ENCODE results near the gene SYNDIG1.
"Not testable (repeated sequence)": the region's sequence is repeated elsewhere in the genome, so short reads cannot be mapped to it uniquely, and the experiment has no call there.

Gene SYNDIG1

DNA sequence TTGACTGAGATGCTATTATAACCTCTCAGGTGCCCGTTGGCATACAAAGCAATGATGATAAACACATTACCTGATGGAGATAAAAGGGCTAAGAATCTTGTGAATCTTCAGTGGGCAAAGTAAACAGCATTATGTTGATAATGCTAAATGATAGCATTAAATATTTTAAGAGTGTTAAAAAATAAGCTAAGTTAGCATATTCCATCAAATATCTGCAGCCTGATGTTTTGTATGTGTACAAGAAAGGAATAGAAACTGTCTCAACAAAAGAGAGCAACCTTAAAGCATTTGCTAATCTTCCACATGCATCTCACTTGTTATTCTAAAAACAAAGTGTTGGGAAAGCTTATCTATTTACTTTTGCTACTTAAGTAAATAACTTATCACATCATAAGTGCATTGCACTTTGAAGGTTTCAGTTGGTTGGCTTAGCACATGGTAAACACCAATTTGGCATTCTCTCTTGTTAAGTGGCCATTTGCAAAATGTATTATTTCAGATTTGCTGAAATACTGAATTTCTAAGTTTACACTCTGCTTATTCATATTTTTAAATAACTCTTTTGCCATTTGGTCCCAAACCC is 151.6 kb downstream of the SYNDIG1 start:
- in situ Hi-C loops (cut with MboI; ENCODE audit: low sequenced_read_pairs): loop anchor here (25.0 kb wide), 2 partner anchors 109 to 266 kb away; no protein-coding TSS in a partner anchor

DNA sequence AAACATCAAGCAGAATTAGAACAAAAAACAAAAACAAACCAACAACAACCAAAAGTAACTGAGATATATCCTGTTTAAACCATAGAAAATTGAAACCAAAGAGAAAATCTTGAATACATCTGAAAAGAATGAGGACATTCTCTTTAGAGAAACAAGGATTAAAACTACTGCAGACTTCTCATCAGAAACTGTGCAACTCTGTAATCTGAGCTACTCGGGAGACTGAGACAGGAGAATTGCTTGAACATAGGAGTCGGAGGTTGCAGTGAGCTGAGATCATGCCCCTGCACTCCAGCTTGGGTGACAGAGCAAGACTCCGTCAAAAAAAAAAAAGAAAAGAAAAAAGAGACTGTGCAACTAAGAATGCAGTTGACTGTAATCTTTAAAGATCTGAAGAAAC is 153.4 kb downstream of the SYNDIG1 start:
- in situ Hi-C loops (cut with MboI; ENCODE audit: low sequenced_read_pairs): loop anchor here (25.0 kb wide), 2 partner anchors 111 to 264 kb away; no protein-coding TSS in a partner anchor

DNA sequence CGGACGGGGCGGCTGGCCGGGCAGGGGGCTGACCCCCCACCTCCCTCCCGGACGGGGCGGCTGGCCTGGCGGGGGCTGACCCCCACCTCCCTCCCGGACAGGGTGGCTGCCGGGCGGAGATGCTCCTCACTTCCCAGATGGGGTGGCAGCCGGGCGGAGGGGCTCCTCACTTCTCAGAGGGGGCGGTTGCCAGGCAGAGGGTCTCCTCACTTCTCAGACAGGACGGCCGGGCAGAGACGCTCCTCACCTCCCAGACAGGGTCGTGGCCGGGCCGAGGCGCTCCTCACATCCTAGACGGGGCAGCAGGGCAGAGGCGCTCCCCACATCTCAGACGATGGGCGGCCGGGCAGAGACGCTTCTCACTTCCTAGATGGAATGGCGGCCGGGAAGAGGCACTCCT is 156.7 kb downstream of the SYNDIG1 start:
- in situ Hi-C loops (cut with MboI; ENCODE audit: low sequenced_read_pairs): not testable (repeated sequence)

DNA sequence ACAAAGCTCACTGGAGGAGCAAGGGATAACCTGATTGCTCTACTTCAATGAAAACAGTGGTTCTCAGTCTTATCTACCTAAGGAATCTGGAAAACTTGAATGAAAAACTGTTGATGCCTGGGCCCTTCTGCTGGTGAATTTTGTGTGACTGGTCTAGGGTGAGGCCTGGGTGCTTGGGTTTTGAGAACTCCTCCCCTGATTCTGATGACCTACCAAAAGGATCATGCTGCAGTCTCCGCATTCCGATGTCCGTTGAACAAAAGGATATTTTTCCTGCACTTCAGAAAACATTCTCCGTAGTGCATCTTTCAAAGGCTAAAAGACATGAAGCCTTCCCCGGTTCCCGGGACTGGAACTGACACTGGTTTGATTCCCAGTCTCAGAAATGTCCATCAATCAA is 157.9 kb downstream of the SYNDIG1 start:
- in situ Hi-C loops (cut with MboI; ENCODE audit: low sequenced_read_pairs): no loop called here

DNA sequence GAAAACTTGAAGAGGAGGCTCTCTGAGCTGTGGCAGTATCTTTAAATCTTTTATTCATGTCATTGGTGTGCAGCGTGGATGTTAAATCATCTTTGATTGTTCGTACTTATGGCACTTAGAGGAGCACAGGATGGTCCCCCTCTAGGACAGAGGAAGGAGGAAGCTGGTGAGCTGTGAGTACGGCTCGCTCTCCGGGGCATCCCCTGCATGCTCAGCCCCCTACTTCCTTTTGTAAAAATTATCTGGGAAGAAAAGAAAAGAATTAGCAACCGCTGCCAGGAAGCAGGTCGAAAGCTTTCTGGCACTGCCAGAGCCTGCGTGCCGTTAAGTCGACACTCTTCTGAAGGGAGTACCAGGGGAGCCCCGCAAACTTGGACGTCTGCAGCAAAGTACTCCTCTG is 158.5 kb downstream of the SYNDIG1 start:
- in situ Hi-C loops (cut with MboI; ENCODE audit: low sequenced_read_pairs): no loop called here

DNA sequence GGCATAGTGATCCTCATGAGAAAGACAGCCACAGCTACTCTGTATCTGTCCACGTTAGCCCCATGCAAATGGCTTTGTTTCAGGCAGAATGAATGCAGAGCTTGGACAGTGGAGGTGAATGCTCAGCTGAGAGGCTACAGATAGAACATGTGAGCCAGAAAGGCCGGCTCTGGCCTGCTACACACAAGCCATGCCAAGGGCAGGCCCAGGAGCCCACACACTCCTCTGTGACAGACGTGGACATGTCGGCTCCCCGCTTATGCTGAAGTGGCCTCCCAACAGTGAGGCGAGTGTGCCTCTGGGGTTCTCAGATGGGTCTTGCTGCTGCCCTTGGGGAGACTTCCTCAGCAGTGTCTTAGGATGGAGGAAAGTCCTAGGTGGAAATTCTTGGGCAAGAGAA is 159.6 kb downstream of the SYNDIG1 start:
- in situ Hi-C loops (cut with MboI; ENCODE audit: low sequenced_read_pairs): no loop called here

DNA sequence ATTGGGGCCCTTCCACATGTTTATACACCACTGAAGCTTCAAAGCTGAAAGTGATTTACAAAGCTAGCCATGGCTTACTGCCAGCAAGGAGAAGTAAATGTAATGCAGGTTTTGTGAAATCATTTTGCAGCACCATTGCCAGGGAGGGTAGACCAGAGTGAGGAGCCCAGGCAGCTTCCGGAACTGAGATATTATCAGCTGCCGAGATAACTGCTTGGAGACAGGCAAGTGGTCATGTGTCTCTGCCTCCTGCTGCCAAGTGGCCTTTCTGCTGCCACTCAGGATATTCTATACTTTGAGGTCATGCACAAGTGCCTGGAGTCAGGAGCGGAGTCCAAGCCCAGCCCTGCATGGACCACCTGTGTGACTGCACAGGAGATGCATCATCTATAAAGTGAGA is 160.2 kb downstream of the SYNDIG1 start:
- in situ Hi-C loops (cut with MboI; ENCODE audit: low sequenced_read_pairs): no loop called here

DNA sequence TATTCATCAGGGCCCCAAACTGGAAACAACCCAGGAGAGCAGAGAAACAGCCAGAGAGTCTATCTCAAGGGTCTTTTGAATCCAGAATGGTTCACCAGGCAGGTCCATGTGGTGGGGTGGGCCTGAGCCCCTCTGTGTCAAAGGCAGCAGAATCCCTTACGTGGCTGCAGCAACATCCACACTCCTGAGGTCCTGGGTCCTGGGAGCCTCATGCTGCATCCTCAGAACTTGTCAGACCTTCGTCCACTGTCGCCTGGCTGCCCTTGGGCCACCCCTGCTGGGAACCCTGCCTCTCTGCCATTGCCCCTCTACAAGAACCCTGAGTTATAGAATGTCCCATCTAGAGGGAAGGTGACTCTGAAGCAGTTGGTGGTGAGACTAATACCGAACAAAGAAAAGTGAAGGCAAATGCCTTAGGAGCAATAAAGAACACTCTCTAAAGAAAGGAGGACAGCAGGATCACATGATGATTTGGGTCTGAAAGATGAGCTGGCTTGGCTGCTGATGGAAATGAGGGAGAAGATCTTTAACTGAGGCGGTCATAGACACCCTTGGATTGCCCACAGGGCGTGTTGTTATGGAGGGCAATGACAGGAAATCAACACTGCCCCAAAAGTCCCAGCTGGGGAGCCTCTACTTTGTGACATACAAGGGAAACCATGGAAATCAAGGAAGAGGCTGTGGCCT is 161.2 kb downstream of the SYNDIG1 start:
- in situ Hi-C loops (cut with MboI; ENCODE audit: low sequenced_read_pairs): no loop called here

DNA sequence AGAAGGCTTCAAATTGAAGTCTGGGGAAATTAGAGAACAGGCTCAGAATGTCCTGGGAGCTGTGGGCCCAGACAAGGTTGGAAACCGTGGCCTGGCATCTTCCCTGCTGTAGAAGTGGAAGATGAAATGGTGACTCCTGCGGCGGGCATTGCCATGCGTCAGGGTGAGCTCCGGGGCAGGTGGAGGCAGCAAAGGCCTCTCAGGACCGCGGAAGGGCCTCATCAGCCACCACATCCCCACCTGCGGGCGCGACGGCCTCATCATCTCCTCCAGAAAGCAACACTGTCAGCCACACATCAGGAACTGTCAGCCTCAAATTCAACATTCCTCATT is 161.7 kb downstream of the SYNDIG1 start:
- in situ Hi-C loops (cut with MboI; ENCODE audit: low sequenced_read_pairs): no loop called here

DNA sequence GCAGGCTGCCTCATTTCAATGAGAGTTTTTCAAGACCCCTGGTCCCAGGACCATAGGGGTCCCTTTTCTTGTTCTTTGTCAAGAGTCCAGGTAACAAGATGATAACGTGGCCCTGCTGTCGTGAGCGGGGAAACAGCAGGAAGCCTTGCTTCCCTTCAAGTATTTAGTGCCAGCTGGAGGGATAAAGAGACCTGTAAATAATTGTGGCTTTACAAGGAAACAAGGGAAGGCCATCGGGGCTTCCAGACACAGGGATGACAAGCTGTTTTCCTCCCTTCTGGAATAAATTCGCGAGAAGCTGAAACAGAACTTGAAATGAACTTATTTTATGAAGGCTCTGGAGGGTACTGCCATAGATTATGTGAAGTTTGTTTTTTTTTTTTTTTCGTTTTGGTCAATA is 163.2 kb downstream of the SYNDIG1 start:
- in situ Hi-C loops (cut with MboI; ENCODE audit: low sequenced_read_pairs): no loop called here

DNA sequence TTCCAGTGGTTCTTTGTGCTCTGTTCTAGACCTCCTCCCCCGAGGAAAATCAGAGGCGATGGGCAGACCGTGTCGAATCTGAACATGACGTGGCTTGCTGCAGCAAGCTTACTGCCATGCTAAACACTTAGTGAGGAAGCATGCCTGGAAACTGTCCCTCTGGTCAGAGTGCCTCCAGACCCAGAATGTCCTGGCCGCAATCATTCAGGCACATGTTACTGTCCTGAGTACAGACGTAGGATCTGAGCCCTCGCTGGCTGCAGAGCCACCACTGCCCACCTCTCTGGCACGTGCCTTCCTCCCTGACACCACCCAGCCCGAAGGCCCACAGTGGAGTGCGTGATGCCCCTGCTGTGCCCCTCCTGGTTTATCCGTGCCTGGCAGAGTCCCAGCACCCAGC is 163.6 kb downstream of the SYNDIG1 start:
- in situ Hi-C loops (cut with MboI; ENCODE audit: low sequenced_read_pairs): no loop called here

DNA sequence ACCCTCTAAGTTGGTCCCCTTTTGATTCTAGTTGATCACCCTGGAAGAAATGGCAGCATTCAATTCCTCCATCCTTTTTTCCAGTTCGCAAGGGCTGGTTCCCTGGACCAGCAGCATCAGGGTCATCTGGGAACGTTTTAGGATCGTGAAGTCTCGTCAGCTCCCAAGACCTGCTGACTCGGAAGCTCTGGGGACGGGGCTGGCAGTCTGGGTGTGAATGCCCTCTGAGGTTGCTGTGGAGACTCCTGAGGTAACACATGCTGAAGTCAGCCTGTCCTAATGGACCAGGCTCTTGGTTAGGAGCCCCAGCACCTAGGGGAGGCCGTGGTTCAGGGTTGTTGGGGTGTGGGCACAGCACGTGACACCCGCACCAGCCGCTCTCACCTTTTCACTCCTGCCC is 164.1 kb downstream of the SYNDIG1 start:
- in situ Hi-C loops (cut with MboI; ENCODE audit: low sequenced_read_pairs): no loop called here

DNA sequence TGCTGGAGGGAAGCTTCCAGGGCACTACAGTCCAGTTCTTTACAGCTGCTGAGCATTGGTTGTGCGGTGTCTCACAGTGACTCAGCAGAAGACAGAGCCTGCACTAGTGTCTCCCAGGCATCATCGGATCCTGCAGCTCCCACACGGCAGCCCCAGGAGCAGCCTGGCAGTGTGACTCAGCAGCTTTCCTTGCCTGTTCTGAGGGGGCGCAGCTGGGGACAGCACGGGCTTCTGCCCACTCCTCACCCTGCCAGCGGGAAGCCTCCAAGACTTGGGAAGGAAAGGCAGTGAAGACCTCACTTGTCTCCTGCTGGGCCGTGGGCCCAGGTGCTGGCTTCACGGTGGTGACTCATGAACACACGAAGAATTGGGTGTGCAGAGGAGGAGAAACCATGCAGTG is 165.4 kb downstream of the SYNDIG1 start:
- in situ Hi-C loops (cut with MboI; ENCODE audit: low sequenced_read_pairs): no loop called here

DNA sequence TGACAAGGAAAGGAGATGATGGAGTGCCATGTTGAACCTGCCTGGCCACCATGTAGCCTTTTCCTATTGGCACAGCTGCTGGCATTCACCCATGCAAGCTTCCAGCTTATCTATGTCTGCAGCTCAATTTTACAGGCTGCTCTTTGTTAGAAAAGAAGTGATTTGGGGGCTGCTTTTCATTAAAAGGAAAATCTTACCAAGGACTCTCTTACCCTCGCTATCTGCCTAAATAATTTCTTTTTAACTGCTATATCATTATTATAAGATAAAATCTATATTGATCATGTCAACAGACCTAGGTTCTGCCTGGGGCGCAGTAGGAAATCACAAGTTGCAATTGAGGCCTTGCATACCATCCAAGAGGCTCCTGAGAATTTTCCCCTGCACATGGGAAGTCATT is 167.2 kb downstream of the SYNDIG1 start:
- in situ Hi-C loops (cut with MboI; ENCODE audit: low sequenced_read_pairs): no loop called here

DNA sequence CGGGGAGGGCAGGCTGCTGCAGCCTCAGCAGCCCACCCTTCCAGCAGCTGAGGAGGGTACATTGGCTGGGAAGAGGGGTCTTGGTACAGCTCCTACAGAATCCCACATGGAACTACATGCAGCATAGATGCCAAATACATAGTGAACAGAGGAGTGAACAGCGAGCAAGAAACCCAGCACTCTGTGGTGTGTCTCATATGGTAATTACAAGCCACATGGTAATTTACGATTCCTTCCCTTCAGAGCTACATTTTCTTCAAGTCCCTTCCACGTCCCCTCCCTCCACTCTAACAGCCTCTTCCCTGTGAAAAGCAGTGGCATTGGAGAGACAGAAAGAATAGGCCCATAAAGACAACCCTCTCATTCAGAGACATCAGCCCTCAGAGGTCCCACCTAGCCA is 167.7 kb downstream of the SYNDIG1 start:
- in situ Hi-C loops (cut with MboI; ENCODE audit: low sequenced_read_pairs): no loop called here

DNA sequence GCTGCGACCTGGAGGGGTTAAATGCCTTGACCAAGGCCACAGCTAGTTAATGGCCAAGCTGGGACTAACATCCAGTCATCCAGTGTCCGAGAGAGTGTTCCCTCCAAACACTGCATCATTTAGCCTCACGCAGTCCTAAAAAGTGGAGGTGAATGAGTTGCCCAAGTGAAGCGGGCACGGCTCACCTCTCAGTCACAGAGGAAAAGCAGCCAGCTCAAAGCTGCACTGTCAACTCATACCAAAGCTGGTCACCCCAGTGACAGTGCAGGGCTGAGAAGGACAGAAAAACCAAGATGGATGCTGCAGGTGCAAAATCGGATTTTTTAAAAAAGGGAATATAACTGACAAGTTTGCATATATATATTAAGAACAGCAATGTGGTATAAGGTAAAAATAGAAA is 168.5 kb downstream of the SYNDIG1 start:
- in situ Hi-C loops (cut with MboI; ENCODE audit: low sequenced_read_pairs): no loop called here

DNA sequence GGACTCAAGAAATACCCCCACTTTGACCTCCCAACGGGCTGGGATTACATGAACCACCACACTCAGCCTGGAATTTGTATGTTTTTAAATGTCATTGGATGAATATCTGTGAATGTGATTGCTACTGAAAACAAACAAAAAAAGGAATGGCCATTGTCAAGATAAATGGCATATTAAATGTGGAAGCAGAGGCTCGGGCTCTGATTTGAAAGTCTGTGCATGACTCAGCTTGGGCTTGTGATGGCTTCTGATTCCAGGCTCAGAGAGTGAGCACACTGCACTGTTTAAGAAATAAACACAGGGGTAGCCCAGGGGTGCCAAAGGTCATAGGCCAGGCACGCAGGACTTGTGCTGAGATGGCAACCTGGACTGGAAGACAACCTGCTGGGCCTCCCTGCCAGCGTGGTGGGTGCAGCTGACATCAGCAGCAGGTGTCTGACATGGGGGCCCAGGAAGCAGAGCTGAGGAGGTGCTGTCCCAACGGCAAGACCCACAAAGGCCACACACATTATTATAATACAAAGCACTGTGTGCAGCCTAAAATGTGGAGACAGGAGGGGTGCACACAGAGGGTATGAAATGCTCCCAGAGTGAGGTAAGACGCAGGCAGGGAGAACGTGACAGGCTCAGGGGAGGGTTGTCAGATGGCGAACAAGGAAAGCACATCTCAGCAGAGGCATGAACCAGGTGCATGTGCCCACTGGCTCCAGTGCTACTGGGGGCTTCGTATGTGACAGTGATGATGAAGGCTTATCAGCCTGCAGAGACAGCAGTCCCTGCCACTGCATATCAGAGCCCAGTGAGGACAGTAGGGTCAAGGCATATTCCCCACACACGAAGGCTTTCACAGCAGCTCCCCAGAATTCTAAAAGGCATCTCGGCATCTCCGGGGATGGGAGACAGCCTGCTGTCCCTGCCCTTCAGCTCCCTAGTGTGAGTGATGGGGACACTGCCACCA is 169.4 kb downstream of the SYNDIG1 start:
- in situ Hi-C loops (cut with MboI; ENCODE audit: low sequenced_read_pairs): no loop called here

DNA sequence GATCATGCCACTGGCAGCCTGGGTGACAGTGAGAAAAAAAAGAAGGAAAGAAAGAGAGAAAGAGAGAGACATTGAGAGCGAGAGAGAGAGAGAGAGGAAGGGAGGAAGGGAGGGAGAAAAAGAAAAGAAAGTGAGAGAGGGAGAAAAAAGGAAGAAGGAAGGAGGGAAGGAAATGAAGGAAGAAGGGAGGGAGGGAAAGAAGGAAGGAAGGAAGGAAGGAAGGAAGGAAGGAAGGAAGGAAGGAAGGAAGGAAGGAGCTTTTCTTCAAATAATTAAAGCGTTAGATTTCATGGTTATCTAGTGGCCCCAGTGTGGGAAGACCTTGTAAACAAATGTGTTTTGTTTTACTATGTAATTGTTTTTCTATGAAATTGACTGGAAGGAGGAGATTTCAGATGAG is 170.8 kb downstream of the SYNDIG1 start:
- in situ Hi-C loops (cut with MboI; ENCODE audit: low sequenced_read_pairs): no loop called here

DNA sequence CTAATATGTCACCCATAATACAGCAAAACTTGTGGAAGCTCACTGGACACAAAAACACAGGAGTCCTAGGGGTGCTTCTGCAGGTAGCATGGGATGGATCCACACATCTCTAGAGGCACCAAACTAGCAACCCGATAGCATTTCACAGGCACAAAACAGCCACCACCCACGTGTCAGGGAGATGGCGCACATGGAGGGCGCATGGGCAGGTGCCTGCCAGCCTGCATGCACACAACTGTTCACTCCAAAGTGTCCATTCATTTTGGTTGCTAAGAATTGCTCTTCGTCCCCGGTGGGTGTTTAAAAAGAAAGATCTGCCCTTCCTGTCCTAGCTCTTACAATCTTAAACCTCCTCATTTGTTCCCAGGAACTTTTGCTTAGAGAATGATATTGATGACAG is 171.3 kb downstream of the SYNDIG1 start:
- in situ Hi-C loops (cut with MboI; ENCODE audit: low sequenced_read_pairs): no loop called here

DNA sequence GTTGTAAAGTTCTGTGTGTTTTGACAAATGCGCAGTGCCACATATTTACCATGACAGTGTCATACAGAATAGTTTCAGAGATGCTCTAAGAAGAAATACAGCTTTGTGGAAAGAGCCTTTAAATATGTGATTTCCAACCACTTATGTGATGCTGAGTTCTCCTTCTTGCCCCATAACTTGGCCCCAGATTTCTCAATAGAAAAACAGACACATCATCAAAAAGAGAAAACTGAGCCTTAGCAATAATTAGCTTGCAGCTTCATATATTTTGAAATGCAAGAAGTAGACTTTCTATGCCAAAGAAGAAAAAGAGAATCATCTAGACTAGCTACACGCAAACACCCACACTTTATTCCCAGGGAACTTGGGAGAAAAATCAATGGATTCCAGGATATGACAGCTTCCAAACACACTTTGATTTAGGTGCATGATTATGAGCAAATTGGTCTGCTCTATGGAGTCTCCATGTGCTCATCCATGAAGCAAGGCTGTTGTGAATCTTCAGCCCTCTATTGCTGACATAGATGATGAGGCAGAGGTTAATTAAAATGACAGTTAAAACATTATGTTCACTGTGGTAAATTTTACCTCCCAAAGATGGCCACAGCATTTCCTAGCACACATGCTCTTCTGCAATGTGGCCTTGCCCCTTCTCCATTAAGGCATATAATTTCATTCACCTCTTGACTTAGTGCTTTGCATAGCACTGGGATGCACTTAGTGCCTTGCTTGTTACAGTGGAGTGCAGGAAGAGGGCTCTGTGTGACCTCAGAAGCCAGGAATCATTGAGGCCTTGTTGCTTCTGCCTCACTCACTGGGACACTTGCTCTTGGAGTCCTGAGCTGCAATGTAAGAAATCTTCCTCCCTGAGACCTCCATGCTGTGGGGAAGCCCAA is 174.6 kb downstream of the SYNDIG1 start:
- in situ Hi-C loops (cut with MboI; ENCODE audit: low sequenced_read_pairs): no loop called here

DNA sequence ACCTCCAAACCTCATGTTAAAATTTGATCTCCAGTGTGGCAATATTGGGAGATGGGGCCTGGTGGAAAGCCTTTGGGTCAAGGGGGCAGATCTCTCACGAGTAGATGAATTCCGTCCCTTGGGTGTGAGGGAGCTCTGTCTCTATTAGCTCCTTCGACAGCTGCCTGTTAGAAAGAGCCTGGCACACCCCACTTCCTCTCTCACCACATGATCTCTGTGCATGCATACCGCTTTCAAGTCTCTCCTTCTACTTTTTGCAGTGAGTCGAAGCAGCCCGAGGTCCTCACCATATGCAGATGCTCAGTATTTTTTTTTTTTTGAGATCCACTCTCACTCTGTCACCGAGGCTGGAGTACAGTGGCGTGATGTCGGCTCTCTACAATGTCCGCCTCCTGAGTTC is 176.9 kb downstream of the SYNDIG1 start:
- in situ Hi-C loops (cut with MboI; ENCODE audit: low sequenced_read_pairs): no loop called here

Data from HL-60/S4 treated with retinoic acid at 250 ng/mL for 4 days and 3 days (cell line).